SK-N-SH treated with all-trans-retinoic acid at 6 μM for 48 hours (cell line): ENCODE data around the gene TMEM250.

Experiments used
- ATAC-seq: fragments of 200-7000 bp; cut with Tn5 transposase; 3 replicates; pipeline ENCODE4 v1.9.1; 2020; ENCODE audit warnings: mild to moderate bottlenecking, moderate library complexity
- BACH2 ChIP-seq: fragments of 250-450 bp; sonication (Bioruptor Pico); IDR thresholded peaks from 2 replicates; pipeline ENCODE4 v1.9.0; 2021; ENCODE audit warnings: mild to moderate bottlenecking, borderline replicate concordance
- CREB5 ChIP-seq: fragments of 250-450 bp; sonication (Bioruptor Pico); IDR thresholded peaks from 2 replicates; pipeline ENCODE4 v1.5.1; 2020; ENCODE audit warnings: low read depth, mild to moderate bottlenecking, moderate library complexity
- CSDC2 ChIP-seq: fragments of 250-450 bp; sonication (Bioruptor Pico); IDR thresholded peaks from 2 replicates; pipeline ENCODE4 v1.5.0; 2020; ENCODE audit warnings: mild to moderate bottlenecking, moderate library complexity
- ESRRG ChIP-seq: fragments of 250-450 bp; sonication (Bioruptor Pico); IDR thresholded peaks from 2 replicates; pipeline ENCODE4 v1.6.1; 2021; ENCODE audit warnings: mild to moderate bottlenecking
- GLIS3 ChIP-seq: fragments of 250-450 bp; sonication (Bioruptor Pico); IDR thresholded peaks from 2 replicates; pipeline ENCODE4 v1.5.0; 2020; ENCODE audit warnings: mild to moderate bottlenecking, moderate library complexity
- ISL1 ChIP-seq: fragments of 250-450 bp; sonication (Bioruptor Pico); IDR thresholded peaks from 2 replicates; pipeline ENCODE4 v2.1.2; 2022; ENCODE audit warnings: mild to moderate bottlenecking, moderate library complexity
- OSR1 ChIP-seq: fragments of 250-450 bp; sonication (Bioruptor Pico); IDR thresholded peaks from 2 replicates; pipeline ENCODE4 v1.8.0; 2022; ENCODE audit warnings: moderate library complexity, mild to moderate bottlenecking, inconsistent platforms
- PPARA ChIP-seq: fragments of 250-450 bp; sonication (Bioruptor Pico); IDR thresholded peaks from 2 replicates; pipeline ENCODE4 v1.5.0; 2020; ENCODE audit warnings: mild to moderate bottlenecking, borderline replicate concordance
- RARB ChIP-seq: fragments of 250-450 bp; sonication (Bioruptor Pico); IDR thresholded peaks from 2 replicates; pipeline ENCODE4 v1.8.0; 2021; ENCODE audit warnings: mild to moderate bottlenecking, moderate library complexity
- SNAI2 ChIP-seq: fragments of 250-450 bp; sonication (Bioruptor Pico); IDR thresholded peaks from 2 replicates; pipeline ENCODE4 v1.5.0; 2020; ENCODE audit warnings: mild to moderate bottlenecking, moderate library complexity
- TCF4 ChIP-seq: fragments of 250-450 bp; sonication (Bioruptor Pico); IDR thresholded peaks from 2 replicates; pipeline ENCODE4 v1.8.0; 2021; ENCODE audit warnings: mild to moderate bottlenecking, moderate library complexity, borderline replicate concordance
- TOX ChIP-seq: fragments of 250-450 bp; sonication (Bioruptor Pico); IDR thresholded peaks from 2 replicates; pipeline ENCODE4 v1.8.0; 2021; ENCODE audit warnings: mild to moderate bottlenecking, moderate library complexity, borderline replicate concordance
- TSHZ2 ChIP-seq: fragments of 250-450 bp; sonication (Bioruptor Pico); IDR thresholded peaks from 2 replicates; pipeline ENCODE4 v1.5.0; 2020; ENCODE audit warnings: mild to moderate bottlenecking, moderate library complexity
- ZC3H10 ChIP-seq: fragments of 250-450 bp; sonication (Bioruptor Pico); IDR thresholded peaks from 2 replicates; pipeline ENCODE4 v1.5.1; 2021; ENCODE audit warnings: mild to moderate bottlenecking, moderate library complexity
- ZFP3 ChIP-seq: fragments of 250-450 bp; sonication (Bioruptor Pico); IDR thresholded peaks from 2 replicates; pipeline ENCODE4 v1.5.0; 2020; ENCODE audit warnings: mild to moderate bottlenecking, moderate library complexity
- ZFP30 ChIP-seq: fragments of 450-650 bp; formaldehyde crosslinking; IDR thresholded peaks from 2 replicates; pipeline ENCODE4 v1.5.0; 2022; ENCODE audit warnings: mild to moderate bottlenecking, moderate library complexity
- ZNF565 ChIP-seq: fragments of 450-650 bp; formaldehyde crosslinking; conservative IDR thresholded peaks from 2 replicates; pipeline ENCODE4 v1.5.0; 2020; ENCODE audit warnings: low read depth, mild to moderate bottlenecking, moderate library complexity
- ZNF70 ChIP-seq: fragments of 450-650 bp; formaldehyde crosslinking; IDR thresholded peaks from 2 replicates; pipeline ENCODE4 v1.5.0; 2020; ENCODE audit warnings: mild to moderate bottlenecking, moderate library complexity
- ZNF8 ChIP-seq: fragments of 450-650 bp; formaldehyde crosslinking; IDR thresholded peaks from 2 replicates; pipeline ENCODE4 v1.5.0; 2020; ENCODE audit warnings: mild to moderate bottlenecking, moderate library complexity
- TF ChIP-seq, protein P1 (sequence below): fragments of 250-450 bp; sonication (Bioruptor Pico); IDR thresholded peaks from 2 replicates; pipeline ENCODE4 v1.8.0; 2020; ENCODE audit warnings: mild to moderate bottlenecking, moderate library complexity, borderline replicate concordance
- TF ChIP-seq, protein P2 (sequence below): fragments of 250-450 bp; sonication (Bioruptor Pico); IDR thresholded peaks from 2 replicates; pipeline ENCODE4 v1.8.0; 2021; ENCODE audit warnings: low read depth, mild to moderate bottlenecking, moderate library complexity, borderline replicate concordance

TMEM250 gene

GRCh38 chr9:136112541-136112940, 6.1 kb downstream of the TMEM250 start (continued):
- no peak for TF ChIP-seq ZNF565 (CRISPR knock-in tag)
- no peak for TF ChIP-seq ZC3H10 (CRISPR knock-in tag)
- TF ChIP-seq PPARA (CRISPR knock-in tag) = no peak
- no peak for TF ChIP-seq CSDC2 (CRISPR knock-in tag)
- no peak for TF ChIP-seq SNAI2 (CRISPR knock-in tag)

DNA sequence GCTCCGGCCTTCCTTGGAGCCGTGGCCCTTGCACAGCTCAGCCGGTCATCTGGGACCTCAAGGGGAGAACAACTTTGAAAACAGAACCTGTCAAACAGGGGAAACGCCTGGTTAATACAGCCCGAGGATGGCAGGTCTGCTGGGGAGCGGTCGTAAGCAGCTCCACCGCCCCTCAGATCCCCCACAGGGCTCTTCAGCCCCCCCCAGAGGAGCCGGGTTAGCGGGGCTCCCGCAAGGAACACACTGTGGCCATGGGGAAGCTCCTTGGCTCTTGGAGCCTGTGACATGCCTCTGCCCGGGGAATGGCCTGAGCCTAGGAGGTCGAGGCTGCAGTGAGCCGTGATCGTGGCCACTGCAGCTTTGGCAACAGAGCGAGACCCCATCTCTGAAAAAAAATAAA, 6.8 kb downstream of the TMEM250 start:
- no peak for ATAC-seq
- no peak for TF ChIP-seq RARB (CRISPR knock-in tag)
- no peak for TF ChIP-seq CREB5 (CRISPR knock-in tag)
- TF ChIP-seq BACH2 (CRISPR knock-in tag) = no peak
- no peak for TF ChIP-seq ZNF70
- TF ChIP-seq ZC3H10 (CRISPR knock-in tag) = no peak

- TF ChIP-seq, protein P1, sequence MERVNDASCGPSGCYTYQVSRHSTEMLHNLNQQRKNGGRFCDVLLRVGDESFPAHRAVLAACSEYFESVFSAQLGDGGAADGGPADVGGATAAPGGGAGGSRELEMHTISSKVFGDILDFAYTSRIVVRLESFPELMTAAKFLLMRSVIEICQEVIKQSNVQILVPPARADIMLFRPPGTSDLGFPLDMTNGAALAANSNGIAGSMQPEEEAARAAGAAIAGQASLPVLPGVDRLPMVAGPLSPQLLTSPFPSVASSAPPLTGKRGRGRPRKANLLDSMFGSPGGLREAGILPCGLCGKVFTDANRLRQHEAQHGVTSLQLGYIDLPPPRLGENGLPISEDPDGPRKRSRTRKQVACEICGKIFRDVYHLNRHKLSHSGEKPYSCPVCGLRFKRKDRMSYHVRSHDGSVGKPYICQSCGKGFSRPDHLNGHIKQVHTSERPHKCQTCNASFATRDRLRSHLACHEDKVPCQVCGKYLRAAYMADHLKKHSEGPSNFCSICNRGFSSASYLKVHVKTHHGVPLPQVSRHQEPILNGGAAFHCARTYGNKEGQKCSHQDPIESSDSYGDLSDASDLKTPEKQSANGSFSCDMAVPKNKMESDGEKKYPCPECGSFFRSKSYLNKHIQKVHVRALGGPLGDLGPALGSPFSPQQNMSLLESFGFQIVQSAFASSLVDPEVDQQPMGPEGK = no peak
- TF ChIP-seq GLIS3 (CRISPR knock-in tag) = no peak
- no peak for TF ChIP-seq ISL1 (CRISPR knock-in tag)
- TF ChIP-seq CREB5 (CRISPR knock-in tag) = no peak
- TF ChIP-seq ZC3H10 (CRISPR knock-in tag) = no peak
- no peak for TF ChIP-seq OSR1
- no peak for TF ChIP-seq PPARA (CRISPR knock-in tag)
- no peak for TF ChIP-seq ZFP30 (CRISPR knock-in tag)
- TF ChIP-seq TCF4 (CRISPR knock-in tag) = no peak
- TF ChIP-seq, all 23 proteins: peak for 0
- no peak for ATAC-seq
These were observed 7.5 kb downstream of the TMEM250 start for GRCh38 chr9:136111190-136111589.

DNA sequence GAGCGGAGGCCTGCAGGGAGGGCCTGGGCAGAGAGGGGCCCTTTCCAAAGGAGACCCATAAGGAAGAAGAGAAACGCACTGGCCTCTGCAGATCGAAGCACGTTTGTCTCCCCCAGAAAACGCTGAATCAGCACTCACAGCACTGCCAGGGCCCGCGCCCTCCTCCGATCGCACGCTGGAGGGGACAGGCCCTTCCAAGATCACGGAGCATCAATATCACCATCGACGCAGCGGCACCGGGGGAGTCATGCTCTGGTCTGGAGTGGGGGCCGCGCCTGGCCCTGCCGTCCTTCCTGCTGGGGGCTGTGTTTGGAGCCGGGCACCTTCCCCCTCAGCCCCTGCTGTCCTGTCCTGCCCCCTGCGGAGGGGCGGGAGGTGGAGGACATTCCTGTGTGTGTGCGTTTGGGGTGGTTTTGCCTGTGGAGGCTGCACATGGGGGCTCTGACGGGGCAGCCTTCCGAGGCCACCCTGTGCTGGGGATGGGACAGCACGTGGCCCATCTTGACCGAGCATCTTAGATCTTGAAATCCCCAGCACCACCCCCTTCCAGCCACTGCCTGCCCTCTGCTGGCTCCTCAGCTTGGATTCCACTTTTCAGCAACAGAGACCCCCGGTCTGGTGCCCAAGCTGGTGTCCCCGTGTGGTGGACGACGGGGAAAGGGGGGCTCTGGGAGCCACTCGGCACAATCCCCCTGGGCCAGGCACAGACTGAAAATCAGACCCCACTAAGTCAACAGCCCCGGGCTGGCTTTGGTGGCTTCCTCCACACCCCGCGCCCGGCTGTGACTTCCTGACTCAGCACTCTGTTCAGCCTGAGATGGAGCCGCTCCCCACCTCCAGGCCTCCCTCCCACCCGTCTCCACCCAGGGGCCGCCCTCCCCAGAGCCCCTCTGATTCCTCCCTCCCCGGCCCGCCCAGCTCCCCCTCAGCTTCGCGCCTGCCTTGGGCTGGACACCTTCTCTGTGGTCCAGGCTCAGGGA, 8.3 kb downstream of the TMEM250 start:
- peak; percentile 6; the same call in 2 of the 3 replicates for ATAC-seq
- TF ChIP-seq ZFP30 (CRISPR knock-in tag) (no peak), RARB (CRISPR knock-in tag) (no peak)
- TF ChIP-seq, all 23 proteins: peak for 0

DNA sequence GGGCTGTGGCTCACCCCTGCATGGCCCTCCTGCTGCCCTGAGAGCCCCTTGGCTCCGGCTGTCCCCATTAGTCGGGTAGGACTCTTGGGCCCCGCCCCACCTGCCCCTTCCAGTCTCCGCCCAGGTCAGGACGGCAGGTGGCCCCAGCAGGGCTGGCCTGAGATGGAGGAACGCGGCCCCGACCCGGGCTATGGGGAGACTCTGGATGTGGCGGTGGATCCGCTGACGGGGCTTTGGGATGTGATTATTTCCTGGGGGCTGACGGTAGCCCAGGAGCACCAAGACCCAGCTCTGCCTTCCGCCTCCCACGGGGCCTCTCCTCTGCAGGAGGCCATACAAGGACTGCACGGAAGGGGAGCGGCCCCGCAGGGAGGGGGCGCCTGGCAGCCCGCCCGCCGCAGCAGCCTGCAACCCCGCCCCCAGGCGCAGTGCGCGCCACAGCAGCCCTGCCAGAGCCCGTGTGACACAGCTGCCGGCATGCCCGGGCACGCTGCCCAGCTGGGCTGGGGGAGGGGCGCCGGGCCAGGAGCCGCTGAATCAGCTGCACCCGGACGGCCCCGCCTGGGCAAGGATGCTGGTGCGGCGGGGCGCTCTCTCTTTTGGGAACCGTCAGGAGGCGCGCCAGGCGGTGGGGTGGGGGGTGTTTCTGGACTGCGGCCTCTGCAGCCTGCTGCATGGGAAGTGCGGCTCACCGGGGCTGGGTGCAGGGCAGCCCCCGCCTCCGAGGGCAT, 9.2 kb downstream of the TMEM250 start:
- peak; percentile 87 for ATAC-seq
- TF ChIP-seq ZFP3 (CRISPR knock-in tag) (peak; percentile 83), OSR1 (no peak), TSHZ2 (CRISPR knock-in tag) (peak; percentile 73), BACH2 (CRISPR knock-in tag) (no peak), PPARA (CRISPR knock-in tag) (no peak), TOX (CRISPR knock-in tag) (no peak), ZNF565 (CRISPR knock-in tag) (no peak), ESRRG (CRISPR knock-in tag) (no peak), ZNF8 (CRISPR knock-in tag) (no peak)
- TF ChIP-seq, protein P1 = no peak
- TF ChIP-seq, protein P2, sequence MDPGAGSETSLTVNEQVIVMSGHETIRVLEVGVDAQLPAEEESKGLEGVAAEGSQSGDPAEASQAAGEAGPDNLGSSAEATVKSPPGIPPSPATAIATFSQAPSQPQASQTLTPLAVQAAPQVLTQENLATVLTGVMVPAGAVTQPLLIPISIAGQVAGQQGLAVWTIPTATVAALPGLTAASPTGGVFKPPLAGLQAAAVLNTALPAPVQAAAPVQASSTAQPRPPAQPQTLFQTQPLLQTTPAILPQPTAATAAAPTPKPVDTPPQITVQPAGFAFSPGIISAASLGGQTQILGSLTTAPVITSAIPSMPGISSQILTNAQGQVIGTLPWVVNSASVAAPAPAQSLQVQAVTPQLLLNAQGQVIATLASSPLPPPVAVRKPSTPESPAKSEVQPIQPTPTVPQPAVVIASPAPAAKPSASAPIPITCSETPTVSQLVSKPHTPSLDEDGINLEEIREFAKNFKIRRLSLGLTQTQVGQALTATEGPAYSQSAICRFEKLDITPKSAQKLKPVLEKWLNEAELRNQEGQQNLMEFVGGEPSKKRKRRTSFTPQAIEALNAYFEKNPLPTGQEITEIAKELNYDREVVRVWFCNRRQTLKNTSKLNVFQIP (CRISPR knock-in tag) = no peak
